GM21528 (cell line): Measurements from ENCODE around the gene NOP14.
"Not testable (repeated sequence)": the region's sequence is repeated elsewhere in the genome, so short reads cannot be mapped to it uniquely, and the experiment has no call there.

ENCODE experiments used
- ATAC-seq: cut with Tn5 transposase; IDR thresholded peaks from one replicate; pipeline ENCODE4 v1.9.1; 2021; ENCODE audit warnings: mild to moderate bottlenecking, moderate library complexity; ENCODE audit not compliant: unreplicated experiment, low FRiP score

Gene NOP14

DNA sequence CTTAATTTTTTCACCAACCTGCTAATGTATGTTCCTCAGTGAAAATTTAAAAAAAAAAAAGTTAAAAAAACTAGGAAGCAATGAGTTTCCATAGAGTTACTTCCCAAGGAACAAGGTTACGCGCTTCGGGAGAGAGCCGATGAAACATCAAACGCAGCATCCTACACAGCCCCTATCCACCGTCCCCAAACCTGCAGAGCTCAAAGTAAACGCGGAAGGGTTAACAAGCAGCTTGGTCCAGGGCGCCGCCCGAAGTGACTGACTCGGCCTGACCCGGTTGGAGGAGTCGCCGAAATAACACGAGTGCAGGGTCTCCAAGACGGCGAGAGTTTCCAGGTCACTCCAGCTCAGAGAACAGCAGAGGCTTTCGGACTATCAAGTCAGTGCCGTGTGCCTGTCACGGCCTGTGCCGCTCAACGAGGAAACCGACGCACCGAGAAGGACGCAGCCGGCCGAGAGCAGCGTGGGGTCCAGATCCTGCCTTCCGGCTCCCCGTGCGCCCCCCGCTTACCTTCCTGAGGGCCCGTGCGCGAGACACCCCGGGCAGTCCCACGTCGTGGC is 512 bp downstream of the NOP14 start:
- ATAC-seq, result peak; percentile 30

DNA sequence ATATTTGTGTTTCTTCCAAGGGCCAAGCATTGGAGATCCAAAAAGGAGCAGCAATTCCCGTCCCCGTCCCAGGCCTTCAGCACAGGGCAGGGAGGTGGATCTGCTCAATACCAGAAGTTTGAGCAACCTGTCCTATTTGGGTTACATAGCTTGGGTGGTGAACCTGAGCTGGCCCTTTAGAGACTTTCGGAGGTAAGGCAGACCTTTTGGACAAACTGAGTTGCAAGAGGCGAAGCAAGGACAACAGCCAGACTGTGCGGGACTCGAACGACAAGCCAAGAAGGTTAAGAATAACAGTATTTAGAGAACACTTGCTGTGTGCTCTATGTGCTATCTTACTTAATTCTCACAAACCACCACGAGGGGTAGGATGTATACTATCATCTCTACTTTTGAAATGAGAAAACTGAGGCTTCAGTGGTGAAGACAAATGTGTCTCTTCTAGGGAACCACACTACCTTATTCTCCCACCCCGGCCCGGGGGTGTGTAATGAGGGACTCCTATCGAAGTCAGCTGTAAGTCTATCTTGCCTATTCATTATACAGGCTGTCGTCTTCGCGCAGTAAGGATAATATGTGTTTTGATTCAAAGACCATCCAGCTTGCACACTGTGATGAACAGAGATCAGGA is 1.3 kb downstream of the NOP14 start:
- no peak for ATAC-seq

DNA sequence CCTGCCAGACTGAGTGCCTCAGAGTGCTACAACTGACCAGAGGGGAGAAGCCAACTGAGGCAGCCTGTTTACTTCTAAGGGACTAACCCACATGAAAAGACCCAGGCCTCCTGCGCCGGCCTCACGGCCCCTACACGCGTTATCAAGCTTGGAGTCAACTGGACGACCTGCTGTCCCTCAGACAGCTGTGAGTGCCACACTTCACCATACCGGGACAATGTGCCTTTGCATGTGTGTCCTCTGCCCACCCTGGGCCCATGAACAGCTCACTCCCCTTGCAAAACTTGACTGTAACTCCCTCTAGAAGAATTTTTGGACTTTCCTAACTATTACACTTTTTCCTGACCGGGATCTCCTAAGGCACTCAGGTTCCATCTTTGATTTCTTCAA is 1.8 kb downstream of the NOP14 start:
- no peak for ATAC-seq

DNA sequence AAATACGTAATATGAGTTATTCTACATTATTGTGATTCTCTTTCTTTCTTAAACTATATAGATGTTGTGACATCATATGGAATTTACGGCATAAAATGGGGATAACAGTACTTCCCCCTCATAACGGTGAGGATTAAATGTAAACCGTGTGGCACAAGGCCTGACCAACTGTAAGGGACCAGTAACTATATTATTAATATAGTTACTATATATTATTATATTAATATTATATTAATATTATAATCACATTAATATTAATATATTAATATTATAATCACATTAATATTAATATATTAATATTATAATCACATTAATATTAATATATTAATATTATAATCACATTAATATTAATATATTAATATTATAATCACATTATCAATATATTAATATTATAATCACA is 2.8 kb downstream of the NOP14 start:
- ATAC-seq, result not testable (repeated sequence)

DNA sequence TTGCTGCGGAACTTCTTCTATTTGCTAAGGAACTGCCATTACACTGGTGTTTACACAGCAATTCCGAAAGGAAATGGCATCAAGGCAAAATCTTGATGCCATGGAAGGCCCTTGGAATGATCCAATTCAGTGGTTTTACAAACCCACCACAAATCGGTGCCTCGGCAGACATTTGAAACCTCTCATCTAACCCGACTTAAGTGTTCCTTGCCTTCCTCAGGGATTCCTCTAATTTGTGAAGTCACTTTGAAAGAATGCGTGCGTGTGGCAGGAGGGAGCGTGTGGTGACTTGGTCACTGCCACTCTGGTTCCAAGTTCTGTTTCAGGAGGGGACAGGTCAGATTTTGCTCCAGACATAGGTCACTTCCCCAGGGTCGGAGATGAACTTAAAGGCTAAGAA is 4.8 kb downstream of the NOP14 start:
- ATAC-seq, result no peak

DNA sequence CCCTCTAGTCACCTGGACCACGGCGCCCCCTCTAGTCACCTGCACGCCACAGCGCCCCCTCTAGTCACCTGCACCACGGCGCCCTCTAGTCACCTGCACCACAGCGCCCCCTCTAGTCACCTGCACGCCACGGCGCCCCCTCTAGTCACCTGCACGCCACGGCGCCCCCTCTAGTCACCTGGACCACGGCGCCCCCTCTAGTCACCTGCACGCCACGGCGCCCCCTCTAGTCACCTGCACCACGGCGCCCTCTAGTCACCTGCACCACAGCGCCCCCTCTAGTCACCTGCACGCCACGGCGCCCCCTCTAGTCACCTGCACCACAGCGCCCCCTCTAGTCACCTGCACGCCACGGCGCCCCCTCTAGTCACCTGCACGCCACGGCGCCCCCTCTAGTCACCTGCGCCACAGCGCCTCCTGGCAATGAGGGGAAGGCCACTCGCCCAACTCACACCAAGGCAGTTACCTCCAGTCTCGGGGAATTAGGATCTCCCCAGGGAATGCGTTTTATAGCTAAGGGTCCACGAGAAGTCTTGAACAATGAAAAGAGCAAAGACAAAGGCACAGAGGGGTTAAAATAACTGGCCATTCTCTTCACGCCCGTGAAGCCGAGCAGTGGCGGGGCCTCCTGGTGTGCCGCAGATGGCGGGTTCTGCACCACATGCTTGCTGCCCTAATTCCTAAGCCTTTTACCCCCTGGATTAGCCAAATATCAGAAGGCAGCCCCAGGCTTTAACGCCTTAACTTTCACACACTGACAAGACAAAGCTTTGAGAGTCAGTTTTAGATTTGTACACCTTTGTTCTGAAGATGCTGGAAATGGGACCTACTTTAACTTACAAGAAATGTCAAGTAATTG is 7.8 kb downstream of the NOP14 start:
- ATAC-seq, result not testable (repeated sequence)

DNA sequence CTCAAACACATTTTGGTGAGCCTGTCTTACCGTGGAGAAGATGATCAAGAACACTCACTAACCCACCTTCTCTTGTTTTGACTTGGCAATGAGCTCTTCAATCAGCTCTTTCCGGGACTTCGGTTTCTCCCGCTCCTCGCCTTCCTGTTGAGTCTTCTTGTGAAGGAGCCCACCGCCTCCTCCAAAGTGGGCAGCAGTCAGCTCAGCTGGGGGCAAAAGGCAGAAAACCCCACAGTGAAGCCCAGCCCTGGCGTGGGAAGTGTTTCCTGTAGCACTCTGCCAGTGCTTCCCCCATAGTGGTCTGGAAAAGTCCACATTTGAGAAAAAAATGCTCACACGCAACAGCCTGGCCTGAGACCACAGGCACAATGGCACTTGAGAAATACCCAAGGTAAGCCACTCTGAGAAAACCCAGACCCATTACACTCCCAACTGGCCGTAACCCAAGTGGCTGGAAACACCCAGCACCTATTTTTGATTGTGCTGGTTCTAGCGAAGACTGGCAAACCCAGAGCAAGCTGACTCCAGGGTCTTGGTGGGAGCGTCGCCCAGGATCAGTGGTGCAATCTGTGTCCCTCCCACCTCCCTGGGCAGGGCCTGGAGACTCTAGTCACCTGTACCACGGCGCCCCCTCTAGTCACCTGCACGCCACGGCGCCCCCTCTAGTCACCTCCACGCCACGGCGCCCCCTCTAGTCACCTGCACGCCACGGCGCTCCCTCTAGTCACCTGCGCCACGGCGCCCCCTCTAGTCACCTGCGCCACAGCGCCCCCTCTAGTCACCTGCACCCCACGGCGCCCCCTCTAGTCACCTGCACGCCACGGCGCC is 8.6 kb downstream of the NOP14 start:
- peak; percentile 57 for ATAC-seq

DNA sequence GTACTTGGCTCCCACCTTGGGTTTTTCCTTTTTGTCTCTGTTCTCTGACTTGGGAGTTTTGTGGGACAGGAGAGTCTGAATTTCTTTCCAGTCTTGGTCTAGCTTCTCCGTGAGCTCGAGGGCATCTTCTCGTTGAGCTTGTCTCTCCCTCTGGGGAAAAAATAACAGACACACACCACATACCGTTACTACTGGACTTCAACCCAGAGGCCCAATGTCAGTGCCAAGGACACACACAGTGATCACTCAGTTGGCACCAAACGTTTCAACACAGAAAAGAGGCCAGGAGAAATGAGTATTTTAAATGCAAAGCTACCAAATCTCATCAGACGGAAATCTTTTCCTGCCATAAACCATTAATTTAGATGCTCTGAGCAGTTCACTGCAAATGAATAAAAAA is 9.7 kb downstream of the NOP14 start:
- no peak for ATAC-seq

DNA sequence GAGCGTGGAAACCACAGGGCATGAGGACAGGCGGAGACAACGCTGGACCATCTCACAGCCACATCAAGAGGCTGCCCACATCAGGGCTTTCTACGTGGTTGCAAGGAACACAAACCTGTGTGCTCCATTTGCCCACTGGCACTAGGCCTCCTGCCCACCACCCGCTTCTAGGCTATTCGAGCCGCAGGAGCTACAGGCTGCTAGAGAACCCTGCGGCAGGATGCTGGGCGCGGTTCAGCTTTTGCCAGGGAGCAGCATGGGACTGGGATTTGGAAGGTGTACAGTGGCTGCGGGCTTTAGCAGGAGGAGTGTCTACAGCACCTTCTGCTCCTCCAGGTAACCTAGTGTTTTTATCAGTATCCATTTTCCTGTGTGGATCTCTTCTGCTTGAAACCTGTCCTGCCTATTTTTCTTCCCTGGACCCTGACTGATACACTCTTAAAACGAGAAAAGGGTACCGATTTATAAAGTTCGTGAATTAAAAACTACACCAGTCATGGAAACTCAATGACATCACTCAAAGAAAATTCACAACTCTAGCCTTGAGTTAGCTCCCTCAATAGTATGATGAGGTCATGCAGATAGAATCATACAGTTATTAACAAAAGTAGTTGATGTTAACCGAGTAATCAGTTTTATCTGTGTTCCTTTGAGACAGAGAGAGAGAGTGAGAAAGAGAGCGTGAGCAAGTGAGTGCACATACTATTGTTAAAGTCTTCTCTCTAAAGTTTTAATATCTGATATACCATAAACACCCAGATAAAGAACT is 12.8 kb downstream of the NOP14 start:
- ATAC-seq, result no peak

DNA sequence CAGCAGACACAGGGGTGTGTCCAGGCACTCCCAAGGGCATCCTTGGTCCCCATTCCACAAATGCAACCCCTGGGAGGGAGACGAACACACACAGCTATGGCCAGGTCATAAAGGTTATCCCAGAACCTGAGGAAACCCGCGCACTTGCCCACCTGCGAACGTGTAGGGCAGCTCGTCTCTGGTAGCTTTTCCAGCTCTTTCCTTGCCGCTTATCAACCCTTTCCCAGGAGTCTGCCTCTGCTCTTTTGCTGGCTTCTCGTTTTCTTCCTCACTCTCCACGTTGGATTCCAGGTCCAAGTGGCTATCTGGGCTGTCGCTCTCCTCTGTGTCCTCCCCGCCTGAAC is 13.5 kb downstream of the NOP14 start:
- no peak for ATAC-seq

DNA sequence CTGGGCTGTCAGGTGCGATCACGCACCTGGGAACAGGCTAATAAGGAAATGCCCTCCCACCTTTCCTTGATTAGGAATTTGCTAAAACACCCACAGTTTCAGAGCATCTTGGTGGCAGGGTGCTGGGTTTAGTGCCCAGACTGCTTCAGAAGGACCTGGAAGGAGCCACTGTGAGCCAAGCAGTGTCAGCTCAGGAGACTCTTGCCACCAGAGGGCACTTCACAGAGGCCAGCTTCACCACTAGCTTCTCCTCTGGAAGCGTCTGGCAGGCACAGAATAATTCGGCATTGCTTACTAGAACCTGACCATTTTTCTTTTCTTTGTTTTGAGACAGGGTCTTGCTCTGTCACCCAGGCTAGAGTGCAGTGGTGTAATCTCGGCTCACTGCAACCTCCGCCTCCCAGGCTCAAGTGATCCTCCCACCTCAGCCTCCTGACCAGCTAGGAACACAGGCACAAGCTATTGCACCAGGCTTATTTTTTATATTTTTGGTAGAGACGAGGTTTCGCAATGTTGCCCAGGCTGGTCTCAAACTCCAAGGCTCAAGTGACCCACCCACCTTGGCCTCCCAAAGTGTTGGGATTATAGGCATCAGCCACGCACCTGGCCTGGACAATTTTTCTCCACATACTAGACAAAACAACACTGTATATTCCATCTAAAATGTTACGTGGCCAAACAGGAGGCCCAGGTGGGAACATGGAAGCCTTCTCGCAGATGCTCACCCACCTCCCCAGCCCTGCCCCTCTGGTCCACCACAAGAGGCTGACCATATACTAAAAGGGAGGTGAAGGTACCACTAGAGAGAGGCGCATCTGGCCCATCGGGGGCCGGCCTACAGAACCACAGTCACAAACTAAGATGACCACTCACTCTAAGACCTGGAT is 14.1 kb downstream of the NOP14 start:
- no peak for ATAC-seq

DNA sequence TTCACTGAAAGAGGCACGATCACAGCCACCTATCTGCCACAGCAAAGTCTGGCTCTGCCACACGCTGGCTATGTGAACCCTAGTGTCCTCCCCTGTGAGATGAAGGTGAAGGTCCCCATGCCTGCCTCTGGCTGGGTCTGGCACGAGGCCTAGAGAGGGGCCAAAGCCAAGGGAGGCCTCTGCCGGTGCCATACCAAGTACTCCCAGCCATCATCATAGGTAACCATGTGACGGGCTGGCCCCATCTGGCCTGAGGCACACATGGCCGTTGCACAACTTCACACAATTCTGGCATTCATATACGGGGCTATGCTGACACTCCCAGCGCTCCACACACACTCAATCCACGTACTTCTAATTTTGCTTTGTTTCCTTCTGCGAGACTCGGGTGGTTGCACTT is 15.3 kb downstream of the NOP14 start:
- no peak for ATAC-seq

DNA sequence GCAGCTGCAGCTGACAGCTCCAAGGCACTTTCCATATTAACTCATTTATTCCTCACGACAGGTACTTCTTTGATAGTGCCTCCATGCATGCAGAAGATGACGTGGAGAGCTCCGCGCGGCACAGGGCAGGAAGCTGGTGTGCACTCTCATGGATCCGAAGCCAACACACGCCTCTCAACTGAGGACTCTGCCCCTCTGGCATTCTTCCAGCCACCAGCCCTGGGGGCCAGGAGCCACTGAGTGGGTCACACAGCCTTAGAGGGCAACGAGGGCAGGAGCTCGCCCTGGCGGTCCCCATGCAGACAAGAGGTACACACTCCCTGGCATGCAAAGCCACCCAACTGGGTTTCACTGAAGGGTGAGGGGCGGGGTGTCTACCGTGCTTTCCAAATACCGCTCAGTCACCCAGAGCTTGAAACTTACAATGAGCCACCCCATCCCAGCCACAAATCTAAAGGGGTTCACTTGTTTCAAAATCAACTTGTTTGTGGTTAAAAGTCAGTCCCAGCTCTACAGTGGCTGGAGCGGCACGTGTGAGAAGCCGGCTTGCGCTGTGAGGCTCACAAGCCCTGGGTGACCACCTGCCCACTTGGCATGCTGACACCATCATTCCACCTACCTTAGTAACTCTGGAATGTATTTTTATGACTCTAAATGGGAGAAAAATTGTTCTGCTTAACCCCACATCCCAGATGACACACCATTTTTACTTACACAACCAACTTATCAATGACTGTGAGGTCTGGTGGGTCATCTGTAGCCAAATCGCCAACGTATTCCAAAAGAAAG is 16.2 kb downstream of the NOP14 start:
- ATAC-seq, result no peak

DNA sequence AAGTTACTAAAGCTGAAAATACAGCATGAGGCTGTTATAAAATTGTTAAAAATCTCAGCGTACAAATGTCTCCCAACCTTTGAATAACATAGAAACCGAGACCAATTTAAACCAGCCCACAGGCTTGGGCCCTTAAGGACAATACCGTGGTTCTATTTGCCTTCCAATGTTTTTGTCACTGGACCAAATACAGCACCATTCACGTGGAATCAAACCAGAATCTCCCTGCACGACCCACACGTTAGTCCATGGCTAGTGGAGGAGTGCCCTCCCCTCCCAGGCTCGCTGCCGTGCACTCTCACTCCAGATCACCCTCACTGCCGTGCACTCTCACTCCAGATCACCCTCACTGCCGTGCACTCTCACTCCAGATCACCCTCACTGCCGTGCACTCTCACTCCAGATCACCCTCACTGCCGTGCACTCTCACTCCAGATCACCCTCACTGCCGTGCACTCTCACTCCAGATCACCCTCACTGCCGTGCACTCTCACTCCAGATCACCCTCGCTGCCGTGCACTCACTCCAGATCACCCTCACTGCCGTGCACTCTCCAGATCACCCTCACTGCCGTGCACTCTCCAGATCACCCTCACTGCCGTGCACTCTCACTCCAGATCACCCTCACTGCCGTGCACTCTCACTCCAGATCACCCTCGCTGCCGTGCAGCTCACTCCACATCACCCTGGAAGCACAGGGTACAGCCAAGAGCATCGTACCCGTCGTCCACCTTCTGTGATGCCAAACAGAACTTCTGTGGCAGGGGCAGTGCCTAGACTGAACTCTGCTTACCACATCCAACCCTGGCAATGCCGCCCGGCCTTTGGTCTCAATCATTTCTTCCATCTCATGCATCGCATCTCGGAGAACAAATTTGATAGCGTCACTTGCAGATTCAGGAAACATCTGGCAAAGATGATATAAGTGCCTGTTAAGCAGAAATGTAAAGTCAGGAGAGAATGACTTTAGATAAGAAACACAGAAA is 17.3 kb downstream of the NOP14 start:
- not testable (repeated sequence) for ATAC-seq

DNA sequence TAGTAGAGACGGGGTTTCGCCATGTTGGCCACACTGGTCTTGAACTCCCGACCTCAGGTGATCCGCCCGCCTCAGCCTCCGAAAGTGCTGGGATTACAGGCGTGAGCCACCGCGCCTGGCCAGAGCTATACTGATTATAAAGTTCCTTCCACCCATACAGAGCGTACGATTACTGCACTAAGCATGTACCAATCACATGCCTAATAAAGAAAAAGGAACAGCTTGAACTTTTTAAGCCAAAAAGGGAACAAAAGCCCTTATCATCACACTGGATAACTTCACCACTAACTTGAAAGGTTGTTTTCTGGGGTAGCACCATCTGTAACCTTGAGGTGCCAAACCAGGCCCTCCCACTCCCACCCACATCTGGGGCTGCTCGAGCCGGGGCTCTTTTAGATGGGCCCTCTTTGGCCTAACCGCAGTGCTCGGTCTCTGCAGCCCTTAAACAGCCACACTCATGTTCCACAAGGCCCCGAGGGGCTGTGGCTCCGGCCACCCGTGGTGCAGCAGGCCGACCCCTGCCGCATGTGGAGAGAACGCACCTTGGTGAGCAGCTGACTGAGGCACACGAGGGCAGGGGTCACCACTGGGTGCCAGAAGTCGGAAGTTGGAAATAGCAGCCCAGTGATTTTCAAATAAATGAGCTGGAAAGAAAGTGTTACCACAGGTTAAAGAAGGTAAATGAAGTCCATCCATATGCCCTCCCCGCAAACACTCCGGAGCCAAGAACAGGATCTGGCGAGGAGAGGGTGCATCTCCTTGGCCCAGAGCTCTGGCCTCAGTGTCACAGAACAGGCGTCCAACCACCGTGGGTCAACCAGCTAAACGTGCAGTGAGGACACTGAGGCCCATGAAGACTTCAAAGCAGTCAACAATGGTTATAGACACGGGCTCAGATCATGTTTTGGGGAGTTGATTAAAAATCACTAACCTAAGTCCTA is 18.4 kb downstream of the NOP14 start:
- ATAC-seq, result no peak

DNA sequence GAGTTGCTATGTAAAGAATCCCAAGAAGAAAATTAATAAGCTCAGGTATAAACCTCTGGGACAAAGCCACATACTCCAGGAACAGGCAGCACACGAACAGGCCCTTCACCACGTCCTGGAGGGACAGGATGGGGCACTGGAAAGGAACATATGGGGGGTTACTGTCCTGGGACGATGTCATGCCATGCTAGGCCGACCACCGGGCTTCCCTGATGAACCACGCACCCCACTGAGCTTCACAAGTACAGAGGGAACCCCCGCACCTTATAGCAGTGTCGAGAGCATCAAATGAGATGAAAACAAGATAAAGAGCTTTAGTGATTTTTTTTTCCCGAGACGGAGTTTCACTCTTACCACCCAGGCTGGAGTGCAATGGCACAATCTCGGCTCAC is 19.1 kb downstream of the NOP14 start:
- ATAC-seq, result no peak
